A549 (cell line): Measurements from ENCODE around the gene VSTM4.

Experiments
- EP300 ChIP-seq, 2 experiments: fragments of >200 bp; sonication (Bioruptor Twin); formaldehyde crosslinking; IDR thresholded peaks; 2 replicates in 1 of 2; 3 replicates in 1 of 2; pipeline ENCODE4 v1.6.1; 2016 to 2017
- FOSL2 ChIP-seq, 2 experiments: fragments of 450-650 bp in 1 of 2; fragments of >200 bp in 1 of 2; sonication (Bioruptor Twin) in 1 of 2; formaldehyde crosslinking; IDR thresholded peaks; 2 replicates each; pipeline versions ENCODE4 v1.5.0 to v1.6.1; 2016 to 2020; ENCODE audit warnings: mild to moderate bottlenecking in 1 of 2, moderate library complexity in 1 of 2
- HDAC2 ChIP-seq: fragments of 200-600 bp; sonication (generic); IDR thresholded peaks from 2 replicates; pipeline ENCODE4 v1.6.1; 2016
- JUN ChIP-seq, 2 experiments: fragments of >200 bp; sonication (Bioruptor Twin); formaldehyde crosslinking; IDR thresholded peaks; 2 replicates in 1 of 2; 3 replicates in 1 of 2; pipeline ENCODE4 v1.6.1; 2016 to 2017
- JUNB ChIP-seq: fragments of >200 bp; sonication (Bioruptor Twin); formaldehyde crosslinking; IDR thresholded peaks from 2 replicates; pipeline ENCODE4 v1.6.1; 2016
- PHF8 ChIP-seq: fragments of 200-600 bp; sonication (generic); IDR thresholded peaks from 2 replicates; pipeline ENCODE4 v1.6.1; 2016; ENCODE audit warnings: low read depth, mild to moderate bottlenecking, antibody characterized with exemption, moderate library complexity, borderline replicate concordance
- RAD21 ChIP-seq, 2 experiments: fragments of >200 bp in 1 of 2; sonication (Bioruptor Twin) in 1 of 2; formaldehyde crosslinking in 1 of 2; IDR thresholded peaks in 1 of 2; conservative IDR thresholded peaks in 1 of 2; 2 replicates in 1 of 2; 3 replicates in 1 of 2; pipeline ENCODE4 v1.6.1; 2012 to 2018; ENCODE audit warnings: inconsistent platforms in 1 of 2
- REST ChIP-seq: fragments of 200-600 bp; sonication (generic); IDR thresholded peaks from 2 replicates; pipeline ENCODE4 v1.6.1; 2016; ENCODE audit warnings: antibody characterized with exemption, mild to moderate bottlenecking, moderate library complexity
- RFX5 ChIP-seq: fragments of 450-650 bp; IDR thresholded peaks from 2 replicates; pipeline ENCODE4 v1.7.1; 2014; ENCODE audit warnings: antibody characterized with exemption, mild to moderate bottlenecking, moderate library complexity
- ZC3H11A ChIP-seq: fragments of 450-650 bp; IDR thresholded peaks from 2 replicates; pipeline ENCODE4 v1.6.1; 2014; ENCODE audit warnings: antibody characterized with exemption, mild to moderate bottlenecking
- TF ChIP-seq, protein P1 (sequence below): fragments of >200 bp; sonication (Bioruptor Twin); formaldehyde crosslinking; IDR thresholded peaks from 3 replicates; pipeline ENCODE4 v1.5.1; 2016
- TF ChIP-seq, protein P2 (sequence below): fragments of >200 bp; sonication (Bioruptor Twin); formaldehyde crosslinking; IDR thresholded peaks from 3 replicates; pipeline ENCODE4 v1.6.1; 2016
- TF ChIP-seq, protein P3 (sequence below): IDR thresholded peaks from 2 replicates; pipeline ENCODE4 v1.6.1; 2012

DNA sequence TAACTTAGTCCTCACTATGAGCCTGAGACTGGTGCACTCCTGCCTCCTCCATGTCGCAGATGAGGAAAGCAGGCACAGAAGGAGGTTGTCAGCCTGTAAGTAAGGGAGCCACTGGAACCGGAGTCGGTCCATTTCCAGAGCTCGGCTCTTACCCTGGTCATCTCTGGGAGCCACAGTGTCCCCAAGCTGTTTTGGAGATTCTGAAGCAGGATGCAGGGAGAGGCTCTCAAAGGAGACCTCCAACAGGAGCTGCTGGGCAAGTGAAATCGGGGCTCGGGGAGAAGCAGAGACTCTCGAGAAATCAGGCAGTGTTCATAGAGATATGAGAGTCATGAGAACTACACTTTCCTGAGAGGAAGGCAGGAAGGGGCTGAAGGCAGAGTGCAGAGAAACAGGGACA is 39.0 kb downstream of the VSTM4 start:
- TF ChIP-seq RAD21 (conservative IDR thresholded peaks at IDR 0.05 in 1 of 2, IDR thresholded peaks at IDR 0.05 in 1 of 2) (no peak), HDAC2 (no peak), ZC3H11A (no peak), PHF8 (no peak), RFX5 (no peak), JUNB (no peak), EP300 (IDR thresholded peaks at IDR 0.05) (no peak), REST (no peak), FOSL2 (IDR thresholded peaks at IDR 0.05) (no peak), FOSL2 (CRISPR knock-in tag; IDR thresholded peaks at IDR 0.05) (no peak), JUN (IDR thresholded peaks at IDR 0.05) (no peak)
- TF ChIP-seq, protein P1, sequence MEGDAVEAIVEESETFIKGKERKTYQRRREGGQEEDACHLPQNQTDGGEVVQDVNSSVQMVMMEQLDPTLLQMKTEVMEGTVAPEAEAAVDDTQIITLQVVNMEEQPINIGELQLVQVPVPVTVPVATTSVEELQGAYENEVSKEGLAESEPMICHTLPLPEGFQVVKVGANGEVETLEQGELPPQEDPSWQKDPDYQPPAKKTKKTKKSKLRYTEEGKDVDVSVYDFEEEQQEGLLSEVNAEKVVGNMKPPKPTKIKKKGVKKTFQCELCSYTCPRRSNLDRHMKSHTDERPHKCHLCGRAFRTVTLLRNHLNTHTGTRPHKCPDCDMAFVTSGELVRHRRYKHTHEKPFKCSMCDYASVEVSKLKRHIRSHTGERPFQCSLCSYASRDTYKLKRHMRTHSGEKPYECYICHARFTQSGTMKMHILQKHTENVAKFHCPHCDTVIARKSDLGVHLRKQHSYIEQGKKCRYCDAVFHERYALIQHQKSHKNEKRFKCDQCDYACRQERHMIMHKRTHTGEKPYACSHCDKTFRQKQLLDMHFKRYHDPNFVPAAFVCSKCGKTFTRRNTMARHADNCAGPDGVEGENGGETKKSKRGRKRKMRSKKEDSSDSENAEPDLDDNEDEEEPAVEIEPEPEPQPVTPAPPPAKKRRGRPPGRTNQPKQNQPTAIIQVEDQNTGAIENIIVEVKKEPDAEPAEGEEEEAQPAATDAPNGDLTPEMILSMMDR = no peak
- TF ChIP-seq, protein P2, sequence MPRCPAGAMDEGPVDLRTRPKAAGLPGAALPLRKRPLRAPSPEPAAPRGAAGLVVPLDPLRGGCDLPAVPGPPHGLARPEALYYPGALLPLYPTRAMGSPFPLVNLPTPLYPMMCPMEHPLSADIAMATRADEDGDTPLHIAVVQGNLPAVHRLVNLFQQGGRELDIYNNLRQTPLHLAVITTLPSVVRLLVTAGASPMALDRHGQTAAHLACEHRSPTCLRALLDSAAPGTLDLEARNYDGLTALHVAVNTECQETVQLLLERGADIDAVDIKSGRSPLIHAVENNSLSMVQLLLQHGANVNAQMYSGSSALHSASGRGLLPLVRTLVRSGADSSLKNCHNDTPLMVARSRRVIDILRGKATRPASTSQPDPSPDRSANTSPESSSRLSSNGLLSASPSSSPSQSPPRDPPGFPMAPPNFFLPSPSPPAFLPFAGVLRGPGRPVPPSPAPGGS = no peak
- TF ChIP-seq, protein P3, sequence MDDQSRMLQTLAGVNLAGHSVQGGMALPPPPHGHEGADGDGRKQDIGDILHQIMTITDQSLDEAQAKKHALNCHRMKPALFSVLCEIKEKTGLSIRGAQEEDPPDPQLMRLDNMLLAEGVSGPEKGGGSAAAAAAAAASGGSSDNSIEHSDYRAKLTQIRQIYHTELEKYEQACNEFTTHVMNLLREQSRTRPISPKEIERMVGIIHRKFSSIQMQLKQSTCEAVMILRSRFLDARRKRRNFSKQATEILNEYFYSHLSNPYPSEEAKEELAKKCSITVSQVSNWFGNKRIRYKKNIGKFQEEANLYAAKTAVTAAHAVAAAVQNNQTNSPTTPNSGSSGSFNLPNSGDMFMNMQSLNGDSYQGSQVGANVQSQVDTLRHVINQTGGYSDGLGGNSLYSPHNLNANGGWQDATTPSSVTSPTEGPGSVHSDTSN = no peak
